IMR-90 (cell line): ENCODE data around the gene WDFY2. TPM values are rescaled to one million over a fixed set of nuclear protein-coding genes. Genes with fewer than 3 reads are reported as not detected.

Experiments
- ATAC-seq: fragments of 200-7000 bp; cut with Tn5 transposase; 2 replicates; pipeline ENCODE4 v1.9.1; 2020; ENCODE audit warnings: low read depth, mild to moderate bottlenecking, moderate library complexity
- BruUV-seq: library from RNA; stranded (reverse); fragments of 400-500 nt; replicated peaks from 2 replicates; lab custom pipeline; 2021; lab: Mats Ljungman, UMichigan
- CTCF ChIA-PET: fragments of 300-600 bp; formaldehyde crosslinking; extraction: SDS; loops from one replicate; lab custom pipeline; 2021; ENCODE audit warnings: antibody characterized with exemption; lab: Yijun Ruan, JAX
- POLR2A ChIA-PET: fragments of 300-600 bp; sonication (Branson Sonifier 250); formaldehyde crosslinking; loops from one replicate; lab custom pipeline; 2022; ENCODE audit warnings: antibody characterized with exemption; ENCODE audit not compliant: unreplicated experiment; lab: Charles Lee
- DNase-seq: peaks from one replicate; pipeline ENCODE4 v3.0.0; 2013
- H2AFZ ChIP-seq: replicated peaks from 2 replicates; pipeline ENCODE3; 2013; ENCODE audit warnings: low read length, mild to moderate bottlenecking; ENCODE audit not compliant: poor library complexity
- H2AK5ac ChIP-seq: 2 replicates; pipeline ENCODE4 v1.6.1; 2013; ENCODE audit warnings: low read depth, low read length, inconsistent platforms
- H2AK9ac ChIP-seq: replicated peaks from 2 replicates; pipeline ENCODE3; 2013; ENCODE audit warnings: mild to moderate bottlenecking, low read depth, low read length, moderate library complexity; ENCODE audit not compliant: poor library complexity
- H2BK120ac ChIP-seq: 2 replicates; pipeline ENCODE4 v1.6.1; 2013; ENCODE audit warnings: low read depth, low read length, inconsistent platforms
- H2BK15ac ChIP-seq: 3 replicates; pipeline ENCODE4 v1.6.1; 2013; ENCODE audit warnings: low read depth, low read length, inconsistent platforms
- H2BK20ac ChIP-seq: 2 replicates; pipeline ENCODE4 v1.6.1; 2013; ENCODE audit warnings: low read depth, mild to moderate bottlenecking, inconsistent platforms, low read length, moderate library complexity
- H2BK5ac ChIP-seq: 2 replicates; pipeline ENCODE4 v1.6.1; 2013; ENCODE audit warnings: mild to moderate bottlenecking, low read depth, low read length, inconsistent platforms; ENCODE audit not compliant: poor library complexity, severe bottlenecking
- H3K14ac ChIP-seq: replicated peaks from 2 replicates; pipeline ENCODE4 v1.6.1; 2013; ENCODE audit warnings: low read depth, low read length, inconsistent platforms
- H3K18ac ChIP-seq: 2 replicates; pipeline ENCODE4 v1.6.1; 2013; ENCODE audit warnings: low read depth, low read length, control low read depth
- H3K23ac ChIP-seq: 2 replicates; pipeline ENCODE4 v1.6.1; 2013; ENCODE audit warnings: low read depth, low read length, inconsistent platforms
- H3K27ac ChIP-seq: 2 replicates; pipeline ENCODE4 v1.5.1; 2013; ENCODE audit warnings: mild to moderate bottlenecking, control low read depth, low read length; ENCODE audit not compliant: insufficient read depth
- H3K27me3 ChIP-seq: 2 replicates; pipeline ENCODE4 v1.6.1; 2013; ENCODE audit warnings: low read length; ENCODE audit not compliant: control insufficient read depth, insufficient read depth
- H3K36me3 ChIP-seq: 2 replicates; pipeline ENCODE4 v1.6.1; 2013; ENCODE audit warnings: low read length, mixed read lengths; ENCODE audit not compliant: control insufficient read depth, insufficient read depth
- H3K4ac ChIP-seq: 2 replicates; pipeline ENCODE4 v1.6.1; 2013; ENCODE audit warnings: low read depth, low read length, inconsistent platforms
- H3K4me1 ChIP-seq: 2 replicates; pipeline ENCODE4 v1.6.1; 2013; ENCODE audit warnings: low read length, mixed read lengths; ENCODE audit not compliant: control insufficient read depth, insufficient read depth
- H3K4me2 ChIP-seq: 2 replicates; pipeline ENCODE4 v1.6.1; 2013; ENCODE audit warnings: low read depth, mild to moderate bottlenecking, control low read depth, low read length, moderate library complexity
- H3K4me3 ChIP-seq: 2 replicates; pipeline ENCODE4 v1.5.1; 2013; ENCODE audit warnings: low read depth, mild to moderate bottlenecking, control low read depth, low read length, moderate library complexity; ENCODE audit not compliant: insufficient read depth
- H3K56ac ChIP-seq: 2 replicates; pipeline ENCODE4 v1.6.1; 2013; ENCODE audit warnings: low read length, inconsistent platforms; ENCODE audit not compliant: insufficient read depth; ENCODE audit errors: extremely low read depth
- H3K79me1 ChIP-seq, 2 experiments: 2 replicates each; pipeline ENCODE4 v1.6.1; 2013; ENCODE audit warnings: low read length in 2 of 2, inconsistent platforms in 1 of 2, low read depth in 1 of 2
- H3K9ac ChIP-seq: 2 replicates; pipeline ENCODE4 v1.6.1; 2013; ENCODE audit warnings: low read depth, low read length, control low read depth
- H3K9me1 ChIP-seq: 2 replicates; pipeline ENCODE4 v1.6.1; 2013; ENCODE audit warnings: low read length, inconsistent platforms; ENCODE audit not compliant: insufficient read depth
- H3K9me3 ChIP-seq: 2 replicates; pipeline ENCODE4 v1.6.1; 2013; ENCODE audit warnings: low read length; ENCODE audit not compliant: control insufficient read depth, insufficient read depth
- H4K20me1 ChIP-seq: 2 replicates; pipeline ENCODE4 v1.6.1; 2013; ENCODE audit warnings: low read length, inconsistent platforms; ENCODE audit not compliant: insufficient read depth
- H4K5ac ChIP-seq: 2 replicates; pipeline ENCODE4 v1.6.1; 2013; ENCODE audit warnings: mild to moderate bottlenecking, low read depth, low read length, control low read depth
- H4K8ac ChIP-seq, 2 experiments: 2 replicates each; pipeline ENCODE4 v1.6.1; 2013; ENCODE audit warnings: low read depth in 2 of 2, low read length in 2 of 2, control low read depth in 1 of 2, inconsistent platforms in 1 of 2
- H4K91ac ChIP-seq: 2 replicates; pipeline ENCODE4 v1.6.1; 2013; ENCODE audit warnings: low read depth, low read length, inconsistent platforms; ENCODE audit not compliant: insufficient read depth
- CEBPB ChIP-seq: IDR thresholded peaks from 2 replicates; pipeline ENCODE4 v1.6.1; 2012; ENCODE audit warnings: low read depth, low read length, improper control_type of control experiment
- CHD1 ChIP-seq: IDR thresholded peaks from 2 replicates; pipeline ENCODE4 v1.6.1; 2012; ENCODE audit warnings: low read depth, low read length, improper control_type of control experiment
- CTCF ChIP-seq: conservative IDR thresholded peaks from 2 replicates; pipeline ENCODE4 v1.5.1; 2012; ENCODE audit warnings: mild to moderate bottlenecking, low read depth, low read length, improper control_type of control experiment
- FOS ChIP-seq: fragments of 150-350 bp; IDR thresholded peaks from 2 replicates; pipeline ENCODE4 v1.6.1; 2016; ENCODE audit warnings: low read depth, low read length
- MAFK ChIP-seq: IDR thresholded peaks from 2 replicates; pipeline ENCODE4 v1.6.1; 2012; ENCODE audit warnings: low read depth, low read length, improper control_type of control experiment
- MAZ ChIP-seq: IDR thresholded peaks from 2 replicates; pipeline ENCODE4 v1.6.1; 2012; ENCODE audit warnings: low read depth, mild to moderate bottlenecking, low read length, improper control_type of control experiment, moderate library complexity, borderline replicate concordance
- MXI1 ChIP-seq: IDR thresholded peaks from 2 replicates; pipeline ENCODE4 v1.6.1; 2012; ENCODE audit warnings: low read depth, mild to moderate bottlenecking, low read length, moderate library complexity, borderline replicate concordance
- NFE2L2 ChIP-seq: fragments of 150-350 bp; IDR thresholded peaks from 2 replicates; pipeline ENCODE4 v1.6.1; 2016; ENCODE audit warnings: low read depth, mild to moderate bottlenecking, low read length
- POLR2A ChIP-seq: IDR thresholded peaks from 2 replicates; pipeline ENCODE4 v1.6.1; 2012; ENCODE audit warnings: mild to moderate bottlenecking, low read depth, low read length
- RCOR1 ChIP-seq: IDR thresholded peaks from 2 replicates; pipeline ENCODE4 v1.6.1; 2012; ENCODE audit warnings: mild to moderate bottlenecking, low read length, improper control_type of control experiment; ENCODE audit not compliant: insufficient replicate concordance
- RFX5 ChIP-seq: IDR thresholded peaks from 2 replicates; pipeline ENCODE4 v1.8.0; 2012; ENCODE audit warnings: low read depth, mild to moderate bottlenecking, low read length, moderate library complexity
- SMC3 ChIP-seq: fragments of 150-350 bp; IDR thresholded peaks from 2 replicates; pipeline ENCODE4 v1.6.1; 2016; ENCODE audit warnings: low read depth, mild to moderate bottlenecking, antibody characterized with exemption, low read length, moderate library complexity
- USF2 ChIP-seq: fragments of 150-350 bp; IDR thresholded peaks from 2 replicates; pipeline ENCODE4 v1.6.1; 2017; ENCODE audit warnings: mild to moderate bottlenecking, antibody characterized with exemption, low read length, low read depth
- WGBS, 2 experiments: methylation state at CpG; one replicate each; pipeline versions ENCODE4 v1.1.5 to v1.1.7; 2013; ENCODE audit warnings: missing lambda C conversion rate in 2 of 2; ENCODE audit not compliant: insufficient read length in 1 of 2; ENCODE audit errors: extremely low coverage in 2 of 2; 5-methylcytosine and 5-hydroxymethylcytosine counted together
- dilution Hi-C: fragments of 300-500 bp; cut with HindIII; formaldehyde crosslinking; loops from one replicate; pipeline ENCODE4 v1.14.3; 2018; ENCODE audit warnings: low sequenced_read_pairs; ENCODE audit not compliant: unreplicated experiment
- in situ Hi-C: fragments of 300-500 bp; cut with MboI; formaldehyde crosslinking; loops from 3 replicates; pipeline ENCODE4 v1.14.3; 2019; ENCODE audit warnings: low sequenced_read_pairs, inconsistent platforms, mixed read lengths
- intact Hi-C: fragments of 100-400 bp; cut with micrococcal nuclease; formaldehyde crosslinking; loops from 2 replicates; pipeline ENCODE4 v1.10.0; 2022
- polyA plus RNA-seq, 3 experiments: library from polyadenylated mRNA; depleted of rRNA; stranded (reverse); fragments of >200 nt; gene quantifications; 2 replicates each; pipeline ENCODE4 v1.2.3, GENCODE V29; 2012; ENCODE audit warnings: low replicate concordance in 1 of 3
- total RNA-seq: library from RNA; depleted of rRNA; stranded (reverse); fragments of >200 nt; gene quantifications from 2 replicates; pipeline ENCODE4 v1.2.3, GENCODE V29; 2012

WDFY2 gene
- total and polyA plus RNA-seq, 2 of the 4 experiments (the other 2 are of a cell fraction) = 4.3 to 5.4 TPM

- dilution Hi-C loops (no loop called here), intact Hi-C loops (loop anchor here (10.0 kb wide), 1 partner anchor 582 kb away; the partner anchor contains the start of gene FAM124A), in situ Hi-C loops (no loop called here)
- ChIA-PET CTCF (no interaction called here), POLR2A (no interaction called here)
- Histone ChIP-seq H4K20me1 (no peaks in the 10 kb centered on the region), H4K91ac (no peak overlapping the region), H3K4me3 (no peak overlapping the region), H3K4ac (no peak overlapping the region), H2AFZ (no peak overlapping the region), H3K23ac (no peak overlapping the region), H3K9me1 (peaks cover 4% of the 10 kb centered on the region; the same call in 1 of the 2 replicates), H2BK20ac (no peak overlapping the region), H3K27ac (no peak overlapping the region), H2BK120ac (no peak overlapping the region), H2BK5ac (no peak overlapping the region), H3K27me3 (no peaks in the 10 kb centered on the region), H3K4me2 (no peak overlapping the region), H3K56ac (no peak overlapping the region), H2AK9ac (no peak overlapping the region), H2BK15ac (no peak overlapping the region), H3K79me1 (peaks cover 0 to 9% of the 10 kb centered on the region in 2 experiments; a peak in 1 of 4 replicates), H4K5ac (no peak overlapping the region), H3K9ac (no peak overlapping the region), H4K8ac (no peak overlapping the region), H3K4me1 (peaks cover 4% of the 10 kb centered on the region), H3K18ac (no peak overlapping the region), H3K36me3 (no peaks in the 10 kb centered on the region), H3K14ac (no peak overlapping the region), H2AK5ac (no peak overlapping the region), H3K9me3 (no peaks in the 10 kb centered on the region)
- WGBS, 2 experiments = no CpG with 5 or more reads among the region's 2 CpGs
- ATAC-seq = no peak
- BruUV-seq = no TSS peak
- DNase-seq = peak; percentile 34
- TF ChIP-seq MAZ (no peak), MXI1 (no peak), FOS (no peak), SMC3 (no peak), RFX5 (no peak), CEBPB (no peak), CTCF (no peak), MAFK (no peak), CHD1 (no peak), NFE2L2 (no peak), POLR2A (no peak), RCOR1 (no peak), USF2 (no peak)
Observed at GRCh38 chr13:51806566-51806965, 222.3 kb downstream of the WDFY2 start.
